Liver (tissue), 9 donors: ENCODE measurements around the gene DERL2. TPM values are rescaled to one million over a fixed set of nuclear protein-coding genes. Genes with fewer than 3 reads are reported as not detected.

Source experiments
- DNase-seq: peaks from one replicate; pipeline ENCODE4 v3.0.0-alpha.2; 2017; ENCODE audit warnings: low spot score
- H3K27ac ChIP-seq, 2 donors: one replicate each; pipeline ENCODE4 v1.7.0; 2013; ENCODE audit warnings: inconsistent platforms in 2 of 2, low read length in 2 of 2, control low read depth in 1 of 2, low read depth in 1 of 2, mild to moderate bottlenecking in 1 of 2
- H3K27me3 ChIP-seq, 4 donors: one replicate each; pipeline versions ENCODE4 v1.6.1 to v1.7.0; 2013; ENCODE audit warnings: low read length in 3 of 4, inconsistent platforms in 1 of 4, mild to moderate bottlenecking in 1 of 4, moderate library complexity in 1 of 4; ENCODE audit not compliant: control insufficient read depth in 4 of 4, insufficient read depth in 4 of 4
- H3K36me3 ChIP-seq, 4 donors: one replicate each; pipeline versions ENCODE4 v1.6.1 to v1.7.0; 2013; ENCODE audit warnings: low read length in 3 of 4, mild to moderate bottlenecking in 3 of 4, low read depth in 1 of 4, moderate library complexity in 1 of 4; ENCODE audit not compliant: control insufficient read depth in 4 of 4, insufficient read depth in 3 of 4
- H3K4me1 ChIP-seq, 4 donors: one replicate each; pipeline versions ENCODE4 v1.6.1 to v1.7.0; 2013; ENCODE audit warnings: low read length in 3 of 4, mild to moderate bottlenecking in 3 of 4, moderate library complexity in 1 of 4; ENCODE audit not compliant: control insufficient read depth in 4 of 4, insufficient read depth in 4 of 4
- H3K4me3 ChIP-seq, 3 donors: one replicate each; pipeline versions ENCODE4 v1.6.1 to v1.7.0; 2013; ENCODE audit warnings: low read length in 3 of 3, control low read depth in 1 of 3, low read depth in 1 of 3, mild to moderate bottlenecking in 1 of 3
- H3K9ac ChIP-seq, 2 donors: one replicate each; pipeline ENCODE4 v1.7.0; 2013; ENCODE audit warnings: low read length in 2 of 2, mild to moderate bottlenecking in 2 of 2, moderate library complexity in 2 of 2, control low read depth in 1 of 2, low read depth in 1 of 2
- H3K9me3 ChIP-seq, 4 donors: one replicate each; pipeline versions ENCODE4 v1.6.1 to v1.7.0; 2013; ENCODE audit warnings: low read length in 3 of 4; ENCODE audit not compliant: control insufficient read depth in 4 of 4
- ATF3 ChIP-seq: IDR thresholded peaks from 2 replicates; pipeline ENCODE4 v1.6.1; 2016; ENCODE audit warnings: antibody characterized with exemption
- CTCF ChIP-seq: fragments of 150-350 bp; IDR thresholded peaks from 2 replicates; pipeline ENCODE4 v1.5.1; 2017; ENCODE audit warnings: improper control_type of control experiment, low read depth, low read length; ENCODE audit not compliant: missing input control
- EGR1 ChIP-seq, 2 donors: IDR thresholded peaks; 2 replicates each; pipeline ENCODE4 v1.6.1; 2016 to 2018; ENCODE audit warnings: antibody characterized with exemption in 2 of 2, low read depth in 2 of 2
- FOXA1 ChIP-seq: IDR thresholded peaks from 2 replicates; pipeline ENCODE4 v1.6.1; 2016; ENCODE audit warnings: antibody characterized with exemption
- FOXA2 ChIP-seq: IDR thresholded peaks from 2 replicates; pipeline ENCODE4 v1.6.1; 2016; ENCODE audit warnings: antibody characterized with exemption
- GABPA ChIP-seq, 2 donors: IDR thresholded peaks in 1 of 2; conservative IDR thresholded peaks in 1 of 2; 2 replicates each; pipeline ENCODE4 v1.6.1; 2016; ENCODE audit warnings: antibody characterized with exemption in 2 of 2, mild to moderate bottlenecking in 1 of 2, moderate library complexity in 1 of 2
- HNF4A ChIP-seq, 2 donors: conservative IDR thresholded peaks; 2 replicates each; pipeline ENCODE4 v1.6.1; 2016; ENCODE audit warnings: antibody characterized with exemption in 2 of 2, mild to moderate bottlenecking in 2 of 2
- HNF4G ChIP-seq: IDR thresholded peaks from 2 replicates; pipeline ENCODE4 v1.6.1; 2016; ENCODE audit warnings: antibody characterized with exemption
- JUND ChIP-seq, 2 donors: IDR thresholded peaks; 2 replicates each; pipeline ENCODE4 v1.6.1; 2016; ENCODE audit warnings: antibody characterized with exemption in 2 of 2
- MAX ChIP-seq: IDR thresholded peaks from 2 replicates; pipeline ENCODE4 v1.6.1; 2016; ENCODE audit warnings: antibody characterized with exemption
- RAD21 ChIP-seq, 2 donors: IDR thresholded peaks; 2 replicates each; pipeline ENCODE4 v1.6.1; 2016; ENCODE audit warnings: antibody characterized with exemption in 2 of 2, mild to moderate bottlenecking in 2 of 2
- REST ChIP-seq: IDR thresholded peaks from 2 replicates; pipeline ENCODE4 v1.6.1; 2016; ENCODE audit warnings: antibody characterized with exemption, mild to moderate bottlenecking
- RXRA ChIP-seq, 2 donors: IDR thresholded peaks; 2 replicates each; pipeline ENCODE4 v1.6.1; 2017 to 2018; ENCODE audit warnings: antibody characterized with exemption in 2 of 2, mild to moderate bottlenecking in 1 of 2
- SP1 ChIP-seq: IDR thresholded peaks from 2 replicates; pipeline ENCODE4 v1.6.1; 2018; ENCODE audit warnings: antibody characterized with exemption, mild to moderate bottlenecking
- TAF1 ChIP-seq: conservative IDR thresholded peaks from 2 replicates; pipeline ENCODE4 v1.6.1; 2016; ENCODE audit warnings: antibody characterized with exemption, mild to moderate bottlenecking
- YY1 ChIP-seq: IDR thresholded peaks from 2 replicates; pipeline ENCODE4 v1.6.1; 2016; ENCODE audit warnings: antibody characterized with exemption, mild to moderate bottlenecking
- ZBTB33 ChIP-seq: IDR thresholded peaks from 2 replicates; pipeline ENCODE4 v1.6.1; 2016; ENCODE audit warnings: antibody characterized with exemption
- WGBS: extraction: QIAGEN DNeasy Blood & Tissue Kit; methylation state at CpG from one replicate; pipeline ENCODE4 v1.1.7; 2013; 5-methylcytosine and 5-hydroxymethylcytosine counted together
- polyA plus RNA-seq, 2 donors: library from polyadenylated mRNA; stranded (reverse) in 1 of 2; unstranded in 1 of 2; fragments of 200-250 nt in 1 of 2; fragments of >200 nt in 1 of 2; fragmentation: Nextera tagmentation in 1 of 2; extraction: Ambion mirVana in 1 of 2; gene quantifications; one replicate each; pipeline versions ENCODE4 v1.2.1 to v1.2.3, GENCODE V29; 2013 to 2015
- total RNA-seq, 2 donors: library from RNA; depleted of rRNA; stranded (reverse); fragments of >200 nt; gene quantifications; one replicate each; pipeline ENCODE4 v1.2.3, GENCODE V29; 2014
- donor health status: healthy.
- donor health status: healthy.
- donor health status: healthy.
- donor health status: healthy.
- donor health status: healthy.

Gene DERL2
- total and polyA plus RNA-seq, 4 donors, result 35.8 to 75.3 (median 45.9) TPM

GRCh38 chr17:5481451-5481850, 4.5 kb downstream of the DERL2 start:
- Histone ChIP-seq H3K9ac (no peak overlapping the region), H3K4me1 (peaks cover 0 to 22% (median 12%) of the 10 kb centered on the region in 4 donors), H3K27me3 (no peaks in the 10 kb centered on the region), H3K9me3 (no peaks in the 10 kb centered on the region), H3K36me3 (peaks cover 17 to 59% (median 55%) of the 10 kb centered on the region in 4 donors), H3K27ac (no peak overlapping the region), H3K4me3 (no peak overlapping the region)
- DNase-seq, result no peak
- 98% methylated on average over 4 of the region's 4 CpGs for WGBS
- no peak for TF ChIP-seq RXRA (IDR thresholded peaks at IDR 0.05)
- no peak for TF ChIP-seq FOXA1
- no peak for TF ChIP-seq MAX
- no peak for TF ChIP-seq YY1
- TF ChIP-seq ATF3, result no peak
- no peak for TF ChIP-seq CTCF
- no peak for TF ChIP-seq FOXA2
- TF ChIP-seq REST, result no peak
- no peak for TF ChIP-seq HNF4G
- TF ChIP-seq ZBTB33, result no peak
- TF ChIP-seq HNF4A (conservative IDR thresholded peaks at IDR 0.05), result no peak
- no peak for TF ChIP-seq GABPA (IDR thresholded peaks at IDR 0.05 in 1 of 2, conservative IDR thresholded peaks at IDR 0.05 in 1 of 2)
- no peak for TF ChIP-seq TAF1
- no peak for TF ChIP-seq JUND (IDR thresholded peaks at IDR 0.05)

GRCh38 chr17:5480962-5481361, 5.0 kb downstream of the DERL2 start:
- H3K9me3 ChIP-seq, result no peaks in the 10 kb centered on the region
- no peaks in the 10 kb centered on the region for H3K27me3 ChIP-seq
- peaks cover 0 to 22% (median 12%) of the 10 kb centered on the region in 4 donors for H3K4me1 ChIP-seq
- H3K36me3 ChIP-seq, result peaks cover 17 to 63% (median 56%) of the 10 kb centered on the region in 4 donors
- H3K27ac ChIP-seq, result no peak overlapping the region
- 92% methylated on average over 6 of the region's 6 CpGs for WGBS
- no peak overlapping the region for H3K9ac ChIP-seq
- no peak for TF ChIP-seq HNF4G
- TF ChIP-seq RAD21 (IDR thresholded peaks at IDR 0.05), result no peak
- no peak for TF ChIP-seq SP1
- no peak for TF ChIP-seq REST
- TF ChIP-seq JUND (IDR thresholded peaks at IDR 0.05), result no peak
- no peak for TF ChIP-seq EGR1 (IDR thresholded peaks at IDR 0.05; ENCODE audit: low read depth in 2 of 2)
- no peak for TF ChIP-seq GABPA (IDR thresholded peaks at IDR 0.05 in 1 of 2, conservative IDR thresholded peaks at IDR 0.05 in 1 of 2)
- TF ChIP-seq TAF1, result no peak
- TF ChIP-seq RXRA (IDR thresholded peaks at IDR 0.05), result no peak
- no peak overlapping the region for H3K4me3 ChIP-seq
- DNase-seq, result no peak
